HG03097 (cell line): Measurements from ENCODE around the gene KLF15.

Experiments used
- ATAC-seq: cut with Tn5 transposase; IDR thresholded peaks from one replicate; pipeline ENCODE4 v1.9.1; 2021; ENCODE audit not compliant: unreplicated experiment, low FRiP score

KLF15 gene

GRCh38 chr3:126364130-126364695, 7.0 kb upstream of the KLF15 start:
- ATAC-seq: no peak

DNA sequence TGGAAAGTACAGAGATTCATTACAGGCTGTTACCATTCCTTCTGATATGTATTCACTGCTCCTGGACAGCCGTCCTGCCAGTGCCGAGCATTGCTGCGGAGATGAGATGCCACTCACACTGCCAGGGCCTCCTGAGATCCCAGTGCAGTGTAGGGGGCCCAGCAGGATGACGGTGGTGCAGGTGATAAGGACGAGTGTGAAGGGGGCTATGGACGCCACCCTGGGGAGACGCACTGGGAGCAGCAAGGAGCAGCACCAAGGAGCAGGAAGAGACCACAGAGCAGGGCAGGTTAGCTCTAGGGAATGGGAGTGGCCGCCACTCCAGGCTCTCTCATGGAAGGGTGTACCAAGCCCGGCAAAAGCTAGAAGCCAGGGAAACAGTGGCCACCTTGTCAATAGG, 4.0 kb upstream of the KLF15 start:
- no peak for ATAC-seq

DNA sequence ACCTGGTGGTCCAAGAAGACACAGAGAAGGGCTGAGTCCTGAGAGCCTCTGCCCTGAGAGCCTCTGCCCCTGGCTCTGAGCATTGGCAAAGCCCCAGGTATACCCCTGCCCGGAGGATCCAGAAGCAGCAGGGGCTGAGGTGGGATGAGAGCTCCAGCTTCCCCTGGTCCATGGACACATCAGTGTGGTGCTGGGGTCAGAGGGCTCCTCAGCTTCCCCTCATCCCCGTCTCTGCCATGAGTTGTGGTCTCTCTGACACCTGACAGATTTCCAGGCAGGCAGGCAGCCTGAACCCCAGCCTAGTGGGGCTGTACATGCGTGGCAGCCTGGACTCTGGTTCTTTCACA, 3.5 kb upstream of the KLF15 start:
- no peak for ATAC-seq

DNA sequence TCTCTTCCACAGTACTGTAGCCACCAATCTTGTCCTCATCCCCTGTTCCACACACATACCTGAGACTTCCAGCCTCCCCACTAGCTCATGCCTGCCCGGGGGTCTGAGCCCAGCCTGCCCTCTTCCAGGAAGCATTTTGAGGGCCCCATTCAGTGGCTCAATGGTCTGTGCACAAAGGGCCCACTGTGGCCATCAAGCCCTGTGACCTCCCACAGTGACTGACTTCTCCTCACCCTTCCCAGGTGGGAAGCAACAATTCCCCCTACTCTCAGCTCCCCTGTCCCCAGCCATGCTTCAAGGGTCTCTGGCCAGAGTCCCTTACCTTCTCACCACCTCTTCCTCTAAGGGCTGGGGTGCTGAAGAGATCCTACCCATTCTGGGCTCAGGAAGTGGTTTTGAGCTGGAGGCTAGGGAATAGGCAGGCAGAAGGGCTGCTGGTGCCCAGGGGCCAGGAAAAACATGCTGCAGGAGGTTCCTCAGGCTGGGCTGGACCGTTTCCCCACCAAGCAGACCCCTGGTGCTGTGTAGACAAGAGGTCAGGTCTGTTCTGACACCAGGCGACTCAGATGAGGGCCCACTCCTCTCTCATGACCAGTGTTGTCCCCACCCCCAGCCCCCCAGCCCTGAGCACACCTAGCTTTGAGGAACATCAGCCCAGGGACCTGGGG, 3.0 kb upstream of the KLF15 start:
- no peak for ATAC-seq

GRCh38 chr3:126358816-126359181, 1.6 kb upstream of the KLF15 start:
- no peak for ATAC-seq

DNA sequence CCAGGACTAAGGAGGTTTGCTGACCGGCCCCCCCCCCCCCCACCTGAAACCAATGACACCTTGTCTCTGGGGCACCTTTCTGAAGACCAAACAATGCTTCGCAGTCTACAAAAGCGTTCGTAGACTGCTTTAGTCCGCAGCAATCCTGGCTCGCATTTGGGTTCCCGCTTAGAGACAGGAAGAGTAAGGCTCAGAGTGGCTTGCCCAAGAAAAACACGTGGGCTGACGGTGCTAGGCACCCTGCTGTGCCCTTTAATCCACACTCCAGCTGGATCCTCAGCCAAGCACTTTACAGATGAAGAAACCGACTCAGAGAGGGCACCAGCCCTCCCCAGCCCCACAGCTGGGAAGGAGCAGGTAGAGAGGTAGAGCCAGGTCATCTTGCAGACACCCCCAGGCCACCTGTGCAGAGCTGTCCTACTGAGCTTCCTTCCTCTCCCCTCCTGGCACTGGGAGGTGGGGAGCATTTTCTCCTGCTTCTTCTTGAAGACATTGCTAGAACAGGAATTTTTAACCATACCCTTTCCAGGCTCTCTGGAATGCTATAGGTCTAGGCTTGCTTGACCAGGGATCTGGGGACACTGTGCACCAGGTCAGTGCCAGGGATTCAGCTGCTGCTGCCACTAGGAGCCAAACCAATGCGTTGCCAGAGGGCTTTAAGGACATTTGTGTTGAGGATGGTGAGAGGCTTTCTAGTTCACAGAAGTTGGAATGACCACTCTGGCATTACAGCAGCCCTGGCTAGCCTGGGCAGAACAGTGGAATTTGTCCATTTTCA, 1.0 kb upstream of the KLF15 start:
- no peak for ATAC-seq

GRCh38 chr3:126356373-126357264, 589 bp downstream of the KLF15 start:
- ATAC-seq: no peak

DNA sequence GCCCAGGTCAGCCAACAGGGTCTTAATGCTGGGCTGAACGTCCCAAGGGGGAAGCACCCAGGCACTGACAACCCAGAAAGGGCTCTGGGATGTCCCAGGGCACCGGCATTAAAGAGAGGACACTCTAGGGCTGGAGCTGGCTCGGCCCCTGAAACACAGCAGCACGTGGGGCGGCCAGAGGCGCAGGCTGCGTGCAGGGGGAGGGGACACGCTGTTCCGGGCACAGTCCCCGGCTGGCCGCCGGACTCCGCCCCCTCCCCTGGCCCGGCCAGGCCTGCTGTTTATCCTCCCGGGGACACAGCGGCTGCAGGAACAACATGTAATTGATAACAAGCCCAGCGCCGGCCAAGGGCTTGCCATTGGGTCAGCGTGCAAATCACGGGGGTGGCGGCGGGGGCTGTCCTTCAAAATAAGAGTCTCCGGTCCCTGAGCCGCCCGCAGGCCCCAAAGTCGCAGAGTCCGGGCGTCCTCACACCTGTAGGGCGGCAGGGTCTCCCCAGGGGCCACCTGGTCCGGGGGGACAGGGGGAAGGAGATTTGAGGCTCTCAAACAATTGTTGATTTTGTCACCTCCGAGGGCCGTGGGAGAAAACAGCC, 1.3 kb downstream of the KLF15 start:
- no peak for ATAC-seq

- no peak for ATAC-seq
Measured at GRCh38 chr3:126355251-126355650, 2.0 kb downstream of the KLF15 start.

- no peak for ATAC-seq
Measured at GRCh38 chr3:126354776-126355175, 2.4 kb downstream of the KLF15 start.

DNA sequence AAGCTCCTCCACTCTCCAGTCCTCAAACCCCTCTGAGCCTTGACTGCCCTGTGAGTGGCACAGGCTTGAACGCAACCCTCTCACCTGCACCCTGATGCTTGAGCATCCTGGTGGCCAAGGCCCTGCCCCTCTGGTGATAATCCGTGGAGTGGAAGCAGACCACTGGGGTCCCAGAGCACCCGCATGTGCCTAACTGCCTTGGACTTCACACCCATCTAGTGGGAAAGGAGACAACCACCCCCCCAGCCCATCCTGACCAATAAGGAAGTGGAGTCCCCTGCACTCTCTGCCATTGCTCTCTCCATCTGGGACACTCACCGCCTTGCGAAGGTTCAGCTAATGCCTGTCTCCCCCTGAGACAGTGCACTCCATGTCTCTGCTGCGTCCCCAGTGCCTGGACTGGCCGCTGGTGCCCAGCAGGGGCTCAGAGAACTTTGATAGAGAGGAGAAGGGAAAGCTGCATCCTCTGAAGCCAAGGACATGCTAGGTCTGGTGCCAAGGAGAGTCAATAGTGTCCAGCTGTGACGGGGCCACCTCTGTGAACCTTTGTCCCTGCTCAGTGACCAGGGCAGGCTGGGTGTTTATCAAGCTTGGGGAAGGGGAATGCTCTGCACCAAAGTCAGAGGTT, 3.4 kb downstream of the KLF15 start:
- no peak for ATAC-seq

GRCh38 chr3:126352476-126353454, 4.4 kb downstream of the KLF15 start:
- no peak for ATAC-seq

DNA sequence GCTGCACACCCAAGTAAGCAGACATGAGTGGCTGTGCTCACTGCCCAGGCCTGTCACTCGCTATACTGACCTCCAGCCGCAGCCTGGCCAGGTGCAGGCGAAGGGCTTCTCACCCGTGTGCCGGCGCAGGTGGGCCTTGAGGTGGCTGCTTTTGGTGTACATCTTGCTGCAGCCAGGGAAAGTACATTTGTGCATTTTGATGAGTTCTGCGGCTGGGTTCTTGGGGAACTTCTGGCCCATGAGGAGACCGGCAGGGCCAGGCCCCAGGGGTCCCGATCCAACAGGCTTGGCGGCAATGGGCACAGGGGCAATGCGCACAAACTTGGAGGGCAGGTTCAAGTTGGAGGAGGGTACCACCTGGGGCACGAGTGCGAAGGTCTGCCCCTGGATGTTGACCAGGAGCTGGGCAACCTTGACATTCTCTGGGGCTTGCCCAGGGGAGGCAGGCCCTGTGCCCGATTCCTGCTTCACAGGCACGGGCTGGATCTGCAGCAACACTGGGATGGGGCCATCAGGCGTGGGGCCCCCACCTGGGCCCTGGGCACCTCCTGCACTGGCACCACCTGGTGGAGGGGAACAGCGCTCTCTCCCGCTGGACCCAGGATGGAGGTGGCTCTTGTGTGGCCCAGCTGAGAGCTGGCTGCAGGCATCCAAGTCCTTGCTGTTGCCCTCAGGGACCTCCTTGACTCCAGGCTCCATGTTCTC, 5.3 kb downstream of the KLF15 start:
- no peak for ATAC-seq

GRCh38 chr3:126351086-126351770, 6.0 kb downstream of the KLF15 start:
- no peak for ATAC-seq

DNA sequence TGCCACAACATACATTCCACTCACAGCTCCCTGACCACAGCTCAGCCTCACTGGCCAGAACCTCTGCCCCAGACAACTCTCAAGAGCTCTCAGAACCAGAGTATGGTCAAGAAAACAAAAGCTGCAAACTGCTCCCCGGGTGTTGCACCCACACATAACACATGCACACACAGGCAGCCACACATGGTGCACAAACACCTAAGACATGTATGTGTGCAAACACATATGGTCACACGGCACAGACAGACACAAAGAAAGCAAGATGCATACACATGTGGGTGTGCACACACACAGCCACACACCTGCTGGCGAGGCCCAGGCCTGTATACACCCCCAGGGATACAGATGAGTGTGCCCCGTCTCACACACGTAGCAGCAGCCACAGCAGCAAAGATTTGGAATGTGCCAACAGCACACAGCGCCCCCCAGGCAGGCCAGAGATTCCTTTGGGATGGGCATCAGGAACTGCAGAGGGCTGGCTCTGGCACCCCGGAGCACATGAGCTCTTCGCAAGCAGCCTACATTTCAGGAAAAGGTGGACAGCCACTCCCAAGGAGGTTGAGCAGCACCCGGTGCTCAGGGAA, 6.6 kb downstream of the KLF15 start:
- no peak for ATAC-seq

- ATAC-seq: no peak
Measured at GRCh38 chr3:126349611-126350501, 7.4 kb downstream of the KLF15 start.

DNA sequence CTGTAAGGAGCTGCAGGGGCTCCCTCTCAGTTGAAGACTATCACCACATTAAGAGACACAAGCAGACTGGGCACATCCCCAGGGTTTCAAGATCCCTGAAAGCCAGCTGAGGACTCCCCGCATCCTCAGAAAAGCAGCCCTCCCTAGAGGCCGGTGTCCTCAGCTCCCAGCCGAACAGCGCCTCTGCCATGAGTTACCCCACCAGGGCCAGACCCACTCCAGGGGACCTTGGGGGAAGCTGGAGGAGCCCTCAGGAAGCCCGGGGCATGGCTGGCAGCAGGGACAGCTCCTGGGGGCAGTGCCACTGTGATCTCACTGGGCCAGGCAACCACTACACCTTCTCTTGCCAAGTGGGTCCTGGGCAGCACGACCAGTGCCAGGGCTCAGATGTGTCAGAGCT, 8.1 kb downstream of the KLF15 start:
- no peak for ATAC-seq
